CD14-positive monocyte (primary cell): ENCODE measurements around the gene KAT6B. TPM values are rescaled to one million over a fixed set of nuclear protein-coding genes. Genes with fewer than 3 reads are reported as not detected.
A peak's percentile ranks its signal among the peaks of the same experiment; 100 is the strongest.

ENCODE experiments used
- DNase-seq, 3 donors: peaks; one replicate each; pipeline ENCODE4 v3.0.0-alpha.2; 2011 to 2022
- H2AFZ ChIP-seq: 2 replicates; pipeline ENCODE4 v1.6.0; 2012; ENCODE audit warnings: mild to moderate bottlenecking, low read depth, low read length, inconsistent platforms; ENCODE audit not compliant: insufficient read depth, poor library complexity, severe bottlenecking
- H3K27ac ChIP-seq, 2 donors: 1 replicate in 1 of 2; 2 replicates in 1 of 2; pipeline ENCODE4 v1.5.1; 2012 to 2013; ENCODE audit warnings: low read length in 2 of 2, control low read depth in 1 of 2, inconsistent platforms in 1 of 2, low read depth in 1 of 2, mild to moderate bottlenecking in 1 of 2
- H3K27me3 ChIP-seq, 2 donors: one replicate each; pipeline versions ENCODE4 v1.6.0 to v1.6.1; 2011 to 2013; ENCODE audit warnings: low read length in 2 of 2; ENCODE audit not compliant: control insufficient read depth in 2 of 2, insufficient read depth in 2 of 2
- H3K36me3 ChIP-seq, 2 donors: replicated peaks in 1 of 2; 1 replicate in 1 of 2; 2 replicates in 1 of 2; pipeline versions ENCODE4 v1.5.1 to v1.6.1; 2012 to 2013; ENCODE audit warnings: low read length in 2 of 2, control low read depth in 1 of 2, inconsistent platforms in 1 of 2, mild to moderate bottlenecking in 1 of 2; ENCODE audit not compliant: insufficient read depth in 2 of 2, control insufficient read depth in 1 of 2
- H3K4me1 ChIP-seq, 2 donors: 1 replicate in 1 of 2; 2 replicates in 1 of 2; pipeline versions ENCODE4 v1.5.1 to v1.6.1; 2012 to 2013; ENCODE audit warnings: low read length in 2 of 2, control low read depth in 1 of 2, inconsistent platforms in 1 of 2, mild to moderate bottlenecking in 1 of 2, moderate library complexity in 1 of 2; ENCODE audit not compliant: insufficient read depth in 2 of 2, control insufficient read depth in 1 of 2
- H3K4me2 ChIP-seq: replicated peaks from 2 replicates; pipeline ENCODE3; 2012; ENCODE audit warnings: low read length, moderate library complexity, mild to moderate bottlenecking; ENCODE audit not compliant: poor library complexity, severe bottlenecking; ENCODE audit errors: extremely low read depth
- H3K4me3 ChIP-seq, 3 experiments: fragments of 200-600 bp in 1 of 3; sonication (generic) in 1 of 3; replicated peaks in 1 of 3; 1 replicate in 2 of 3; 2 replicates in 1 of 3; pipeline ENCODE4 v1.5.1; 2011 to 2013; ENCODE audit warnings: low read length in 3 of 3, mild to moderate bottlenecking in 3 of 3, control low read depth in 2 of 3, low read depth in 2 of 3, inconsistent platforms in 1 of 3, moderate library complexity in 1 of 3
- H3K79me2 ChIP-seq: 2 replicates; pipeline ENCODE4 v1.6.0; 2012; ENCODE audit warnings: mild to moderate bottlenecking, control low read depth, inconsistent platforms, low read length, moderate library complexity; ENCODE audit not compliant: insufficient read depth
- H3K9ac ChIP-seq: 2 replicates; pipeline ENCODE4 v1.6.0; 2017; ENCODE audit warnings: low read length, mild to moderate bottlenecking; ENCODE audit not compliant: insufficient read depth, poor library complexity, severe bottlenecking
- H3K9me3 ChIP-seq, 2 donors: replicated peaks in 1 of 2; 1 replicate in 1 of 2; 2 replicates in 1 of 2; pipeline versions ENCODE4 v1.5.1 to v1.6.1; 2012 to 2013; ENCODE audit warnings: low read length in 2 of 2, control low read depth in 1 of 2; ENCODE audit not compliant: control insufficient read depth in 1 of 2, insufficient read depth in 1 of 2
- H4K20me1 ChIP-seq: 2 replicates; pipeline ENCODE4 v1.6.0; 2012; ENCODE audit warnings: mild to moderate bottlenecking, low read length, control low read depth, moderate library complexity; ENCODE audit not compliant: insufficient read depth
- H3K27ac Mint-ChIP-seq, 7 donors: one replicate each; pipeline ENCODE4 v1.8.0; 2020; ENCODE audit warnings: mild to moderate bottlenecking in 7 of 7, mixed read lengths in 7 of 7, moderate library complexity in 6 of 7, inconsistent platforms in 2 of 7
- H3K27me3 Mint-ChIP-seq, 3 donors: one replicate each; pipeline ENCODE4 v1.8.0; 2021 to 2022; ENCODE audit warnings: low read depth in 3 of 3, mild to moderate bottlenecking in 3 of 3, mixed read lengths in 3 of 3, moderate library complexity in 3 of 3, inconsistent platforms in 1 of 3
- H3K36me3 Mint-ChIP-seq, 2 donors: one replicate each; pipeline ENCODE4 v1.8.0; 2020; ENCODE audit warnings: mixed read lengths in 2 of 2, inconsistent platforms in 1 of 2, mild to moderate bottlenecking in 1 of 2
- H3K4me1 Mint-ChIP-seq: one replicate; pipeline ENCODE4 v1.8.0; 2020; ENCODE audit warnings: mild to moderate bottlenecking, mixed read lengths
- H3K4me3 Mint-ChIP-seq, 2 donors: one replicate each; pipeline ENCODE4 v1.8.0; 2020; ENCODE audit warnings: mild to moderate bottlenecking in 2 of 2, mixed read lengths in 2 of 2, moderate library complexity in 1 of 2
- H3K9me3 Mint-ChIP-seq, 7 donors: one replicate each; pipeline ENCODE4 v1.8.0; 2020 to 2022; ENCODE audit warnings: mixed read lengths in 7 of 7, mild to moderate bottlenecking in 6 of 7, moderate library complexity in 6 of 7, inconsistent platforms in 2 of 7
- WGBS: methylation state at CpG from one replicate; pipeline ENCODE4 v1.1.5; 2013; ENCODE audit warnings: missing lambda C conversion rate; ENCODE audit not compliant: insufficient coverage; 5-methylcytosine and 5-hydroxymethylcytosine counted together
- intact Hi-C, 2 donors: fragments of 100-400 bp; cut with micrococcal nuclease; formaldehyde crosslinking; loops; one replicate each; pipeline versions ENCODE4 v1.15.0 to v1.15.1; 2023
- polyA plus RNA-seq, 3 donors: library from polyadenylated mRNA; depleted of rRNA in 1 of 3; unstranded in 2 of 3; stranded (reverse) in 1 of 3; fragments of 300-500 nt in 2 of 3; fragments of >200 nt in 1 of 3; fragmentation: Illumina TruSeq in 2 of 3; gene quantifications; 1 replicate in 2 of 3; 2 replicates in 1 of 3; pipeline ENCODE4 v1.2.3, GENCODE V29; 2012 to 2021
- TF ChIP-seq, protein P1 (sequence below): fragments of 200-600 bp; IDR thresholded peaks from one replicate; pipeline ENCODE4 v1.8.0; 2022; ENCODE audit warnings: antibody characterized with exemption, mild to moderate bottlenecking

Gene KAT6B
- polyA plus RNA-seq, 3 donors, result 3.3 to 6.4 (median 6.2) TPM

DNA sequence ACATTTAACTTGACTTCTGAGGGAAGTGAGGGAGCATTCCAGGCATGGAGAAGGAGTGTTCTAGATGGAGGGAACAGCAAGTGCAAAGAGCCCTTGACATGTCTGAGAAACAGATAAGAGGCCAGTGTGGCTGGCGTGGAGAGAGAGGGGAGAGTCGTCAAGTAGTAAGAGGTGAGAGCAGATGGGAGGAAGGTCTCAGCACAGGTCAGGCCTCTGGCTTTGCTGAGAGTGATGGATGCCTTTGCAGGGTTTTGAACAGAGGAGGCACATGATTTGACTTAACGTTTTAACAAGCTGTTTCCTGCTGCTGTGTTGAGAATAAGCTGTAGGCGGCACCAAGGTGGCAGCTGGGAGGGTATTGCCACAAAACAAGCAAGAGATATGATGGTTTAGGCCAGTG lies 97.2 kb downstream of the KAT6B start:
- Mint-ChIP-seq H3K9me3 (peaks cover 3 to 8% (median 4%) of the 10 kb centered on the region in 7 donors), H3K4me3 (no peak overlapping the region), H3K27me3 (no peaks in the 10 kb centered on the region), H3K27ac (peak overlapping the region in 4 of 7 donors; percentile 4 to 29 (median 10)), H3K36me3 (peaks cover 5 to 11% of the 10 kb centered on the region in 2 donors), H3K4me1 (peaks cover 19% of the 10 kb centered on the region)
- H4K20me1 ChIP-seq, result peaks cover 18% of the 10 kb centered on the region
- H3K4me3 ChIP-seq, result no peak overlapping the region
- no peak for DNase-seq
- TF ChIP-seq, protein P1, sequence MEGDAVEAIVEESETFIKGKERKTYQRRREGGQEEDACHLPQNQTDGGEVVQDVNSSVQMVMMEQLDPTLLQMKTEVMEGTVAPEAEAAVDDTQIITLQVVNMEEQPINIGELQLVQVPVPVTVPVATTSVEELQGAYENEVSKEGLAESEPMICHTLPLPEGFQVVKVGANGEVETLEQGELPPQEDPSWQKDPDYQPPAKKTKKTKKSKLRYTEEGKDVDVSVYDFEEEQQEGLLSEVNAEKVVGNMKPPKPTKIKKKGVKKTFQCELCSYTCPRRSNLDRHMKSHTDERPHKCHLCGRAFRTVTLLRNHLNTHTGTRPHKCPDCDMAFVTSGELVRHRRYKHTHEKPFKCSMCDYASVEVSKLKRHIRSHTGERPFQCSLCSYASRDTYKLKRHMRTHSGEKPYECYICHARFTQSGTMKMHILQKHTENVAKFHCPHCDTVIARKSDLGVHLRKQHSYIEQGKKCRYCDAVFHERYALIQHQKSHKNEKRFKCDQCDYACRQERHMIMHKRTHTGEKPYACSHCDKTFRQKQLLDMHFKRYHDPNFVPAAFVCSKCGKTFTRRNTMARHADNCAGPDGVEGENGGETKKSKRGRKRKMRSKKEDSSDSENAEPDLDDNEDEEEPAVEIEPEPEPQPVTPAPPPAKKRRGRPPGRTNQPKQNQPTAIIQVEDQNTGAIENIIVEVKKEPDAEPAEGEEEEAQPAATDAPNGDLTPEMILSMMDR, result no peak
- no peak overlapping the region for H3K4me2 ChIP-seq
- H3K9me3 ChIP-seq, result peaks cover 0 to 8% of the 10 kb centered on the region in 2 donors
- no peak overlapping the region for H3K27ac ChIP-seq
- no peaks in the 10 kb centered on the region for H3K27me3 ChIP-seq
- H2AFZ ChIP-seq, result no peak overlapping the region
- peaks cover 3 to 5% of the 10 kb centered on the region in 2 donors for H3K4me1 ChIP-seq
- intact Hi-C loops, result no loop called here
- H3K9ac ChIP-seq, result no peak overlapping the region
- H3K79me2 ChIP-seq, result peaks cover 19% of the 10 kb centered on the region
- WGBS, result 33% methylated on average over 4 of the region's 4 CpGs
- no peaks in the 10 kb centered on the region for H3K36me3 ChIP-seq

GRCh38 chr10:74924251-74924963 lies 98.0 kb downstream of the KAT6B start:
- no peak overlapping the region for H3K4me3 ChIP-seq
- H3K4me1 ChIP-seq, result peaks cover 3 to 5% of the 10 kb centered on the region in 2 donors
- H3K36me3 ChIP-seq, result no peaks in the 10 kb centered on the region
- no CpG with 5 or more reads among the region's 5 CpGs for WGBS
- Mint-ChIP-seq H3K9me3 (peaks cover under 1 to 5% (median 3%) of the 10 kb centered on the region in 7 donors), H3K27ac (no peak overlapping the region), H3K4me3 (no peak overlapping the region), H3K27me3 (no peaks in the 10 kb centered on the region), H3K4me1 (peaks cover 19% of the 10 kb centered on the region), H3K36me3 (peaks cover 5 to 9% of the 10 kb centered on the region in 2 donors)
- no peak for DNase-seq
- TF ChIP-seq, protein P1, result no peak
- peaks cover 0 to 2% of the 10 kb centered on the region in 2 donors for H3K9me3 ChIP-seq
- H3K27me3 ChIP-seq, result no peaks in the 10 kb centered on the region
- intact Hi-C loops, result no loop called here
- H3K79me2 ChIP-seq, result peaks cover 21% of the 10 kb centered on the region
- no peak overlapping the region for H3K27ac ChIP-seq
- no peak overlapping the region for H3K9ac ChIP-seq
- no peak overlapping the region for H2AFZ ChIP-seq
- peaks cover 18% of the 10 kb centered on the region for H4K20me1 ChIP-seq
- no peak overlapping the region for H3K4me2 ChIP-seq
